Activated naive CD8-positive, alpha-beta T cell (primary cell): Measurements from ENCODE around the gene KIF25.

Experiments used
- H3K27ac Mint-ChIP-seq: one replicate; pipeline ENCODE4 v1.8.0; 2021; ENCODE audit warnings: mixed read lengths
- H3K27me3 Mint-ChIP-seq: one replicate; pipeline ENCODE4 v1.8.0; 2021; ENCODE audit warnings: mixed read lengths
- H3K36me3 Mint-ChIP-seq: one replicate; pipeline ENCODE4 v1.8.0; 2021; ENCODE audit warnings: mixed read lengths
- H3K4me1 Mint-ChIP-seq: one replicate; pipeline ENCODE4 v1.8.0; 2021; ENCODE audit warnings: low read depth, mixed read lengths
- H3K4me3 Mint-ChIP-seq: one replicate; pipeline ENCODE4 v1.8.0; 2021; ENCODE audit warnings: mild to moderate bottlenecking, mixed read lengths
- H3K9me3 Mint-ChIP-seq: one replicate; pipeline ENCODE4 v1.8.0; 2021; ENCODE audit warnings: low read depth, mixed read lengths

KIF25 gene

DNA sequence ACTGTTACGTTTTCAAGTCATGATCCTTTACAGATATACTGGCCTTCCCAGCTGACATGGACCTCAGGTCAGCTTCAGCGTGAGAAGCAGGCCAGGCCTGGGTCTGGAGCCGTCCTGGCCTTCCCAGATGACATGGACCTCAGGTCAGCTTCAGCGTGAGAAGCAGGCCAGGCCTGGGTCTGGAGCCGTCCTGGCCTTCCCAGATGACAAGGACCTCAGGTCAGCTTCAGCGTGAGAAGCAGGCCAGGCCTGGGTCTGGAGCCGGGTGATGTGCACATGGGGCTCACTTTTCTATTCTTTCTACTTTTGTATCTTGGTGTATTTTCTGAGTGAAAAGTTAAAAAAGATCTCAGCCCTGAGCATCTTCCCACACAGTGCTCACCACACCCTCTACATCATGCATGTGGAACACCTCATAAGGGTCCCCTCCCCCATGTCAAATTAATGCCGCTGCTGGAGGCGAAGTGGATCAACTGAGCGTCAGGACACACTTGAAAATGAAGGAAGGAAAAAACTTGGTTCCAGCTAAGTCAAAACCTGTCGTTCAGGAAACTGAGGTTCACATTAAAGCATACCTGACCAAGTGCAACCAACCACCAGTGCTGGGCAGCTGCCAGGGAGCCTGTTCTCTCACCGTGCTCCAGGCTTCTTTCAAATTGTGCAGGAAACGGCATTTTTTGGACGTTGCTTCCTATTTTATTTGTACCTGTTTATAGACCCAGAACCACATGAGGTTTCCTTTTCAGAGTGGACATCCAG lies 32.2 kb downstream of the KIF25 start:
- H3K27ac Mint-ChIP-seq: no peak overlapping the region
- H3K36me3 Mint-ChIP-seq: no peaks in the 10 kb centered on the region
- peaks cover 12% of the 10 kb centered on the region for H3K27me3 Mint-ChIP-seq
- no peaks in the 10 kb centered on the region for H3K4me1 Mint-ChIP-seq
- no peaks in the 10 kb centered on the region for H3K9me3 Mint-ChIP-seq
- no peak overlapping the region for H3K4me3 Mint-ChIP-seq

GRCh38 chr6:168030218-168030746 lies 32.8 kb downstream of the KIF25 start:
- peaks cover 2% of the 10 kb centered on the region for H3K4me1 Mint-ChIP-seq
- no peak overlapping the region for H3K4me3 Mint-ChIP-seq
- H3K27ac Mint-ChIP-seq: no peak overlapping the region
- peaks cover 16% of the 10 kb centered on the region for H3K27me3 Mint-ChIP-seq
- H3K9me3 Mint-ChIP-seq: no peaks in the 10 kb centered on the region
- H3K36me3 Mint-ChIP-seq: no peaks in the 10 kb centered on the region

- H3K4me1 Mint-ChIP-seq: peaks cover 2% of the 10 kb centered on the region
- no peaks in the 10 kb centered on the region for H3K9me3 Mint-ChIP-seq
- H3K4me3 Mint-ChIP-seq: no peak overlapping the region
- H3K27ac Mint-ChIP-seq: no peak overlapping the region
- peaks cover 17% of the 10 kb centered on the region for H3K27me3 Mint-ChIP-seq
- no peaks in the 10 kb centered on the region for H3K36me3 Mint-ChIP-seq
These were observed 33.4 kb downstream of the KIF25 start for GRCh38 chr6:168030908-168031307.

DNA sequence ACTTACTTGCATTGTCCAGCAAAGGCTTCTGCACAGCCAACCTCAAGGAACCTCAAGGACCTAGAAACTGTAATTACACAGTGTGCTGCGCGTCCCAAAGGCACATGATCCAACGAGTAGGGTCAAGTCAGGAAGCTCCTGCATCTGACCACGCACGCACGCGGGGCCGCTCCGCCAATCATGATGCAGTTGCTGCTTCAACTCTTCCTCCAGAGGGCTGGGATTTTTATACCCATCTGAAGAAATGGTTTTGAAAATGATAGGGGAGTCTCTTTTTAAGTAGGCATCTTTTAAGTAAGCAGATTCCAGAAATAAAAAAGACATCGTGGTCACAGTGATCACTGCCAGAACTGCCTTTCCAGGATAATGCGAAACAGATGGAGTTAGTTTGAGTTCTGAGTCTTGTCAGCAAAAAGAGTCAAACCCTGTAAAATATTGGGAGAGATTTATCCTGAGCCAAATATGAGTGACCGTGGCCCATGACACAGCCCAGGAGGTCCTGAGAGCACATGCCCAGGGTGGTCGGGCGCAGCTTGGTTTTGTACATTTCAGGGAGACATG lies 34.0 kb downstream of the KIF25 start:
- Mint-ChIP-seq H3K27me3 (peaks cover 21% of the 10 kb centered on the region), H3K36me3 (no peaks in the 10 kb centered on the region), H3K9me3 (no peaks in the 10 kb centered on the region), H3K4me3 (no peak overlapping the region), H3K4me1 (peaks cover 4% of the 10 kb centered on the region), H3K27ac (no peak overlapping the region)

DNA sequence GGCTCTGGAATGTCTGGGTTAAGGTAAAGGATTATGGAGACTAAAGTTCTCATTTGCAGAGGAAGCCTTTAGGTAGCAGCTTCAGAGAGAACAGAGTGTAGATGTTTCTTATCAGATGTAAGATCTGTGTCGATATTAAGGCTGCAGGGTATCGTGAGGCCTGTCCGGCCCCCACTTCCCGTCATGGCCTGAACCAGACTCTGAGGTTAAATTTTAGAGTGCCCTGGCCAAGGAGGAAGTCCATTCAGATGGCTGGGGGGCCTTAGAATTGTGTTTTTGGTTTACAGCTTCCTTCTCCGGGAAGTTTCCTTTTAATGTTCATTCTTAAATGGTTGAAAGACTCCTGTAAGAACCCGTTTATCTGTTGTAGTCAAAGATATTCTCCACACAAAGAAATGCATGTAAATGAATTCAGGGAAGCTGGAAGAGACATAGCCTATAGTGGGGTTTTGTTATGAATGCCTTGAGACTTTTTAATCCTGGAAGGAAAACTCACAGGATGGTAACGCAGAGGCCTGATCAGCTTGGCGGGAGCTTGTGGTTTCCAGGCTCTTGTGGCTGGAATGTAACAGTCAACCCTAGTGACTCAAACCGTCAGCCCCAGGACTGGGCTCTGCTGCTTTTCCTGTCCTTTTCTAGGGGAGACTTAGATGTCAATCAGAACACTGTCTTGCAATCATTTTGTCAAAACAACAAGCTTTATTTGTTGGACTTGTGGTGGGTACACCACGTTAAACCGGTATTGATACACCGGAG lies 34.7 kb downstream of the KIF25 start:
- no peaks in the 10 kb centered on the region for H3K9me3 Mint-ChIP-seq
- no peak overlapping the region for H3K4me3 Mint-ChIP-seq
- H3K27me3 Mint-ChIP-seq: peaks cover 23% of the 10 kb centered on the region
- no peak overlapping the region for H3K27ac Mint-ChIP-seq
- peaks cover 4% of the 10 kb centered on the region for H3K4me1 Mint-ChIP-seq
- H3K36me3 Mint-ChIP-seq: peaks cover under 1% of the 10 kb centered on the region

- Mint-ChIP-seq H3K9me3 (no peaks in the 10 kb centered on the region), H3K36me3 (peaks cover 5% of the 10 kb centered on the region), H3K4me1 (peaks cover 4% of the 10 kb centered on the region), H3K4me3 (no peak overlapping the region), H3K27ac (no peak overlapping the region), H3K27me3 (peaks cover 25% of the 10 kb centered on the region)
These were observed 36.3 kb downstream of the KIF25 start for GRCh38 chr6:168033791-168034190.

GRCh38 chr6:168034537-168034936 lies 37.1 kb downstream of the KIF25 start:
- Mint-ChIP-seq H3K27ac (no peak overlapping the region), H3K4me1 (peaks cover 4% of the 10 kb centered on the region), H3K4me3 (peak overlapping the region; percentile 61), H3K27me3 (peaks cover 25% of the 10 kb centered on the region), H3K9me3 (no peaks in the 10 kb centered on the region), H3K36me3 (peaks cover 5% of the 10 kb centered on the region)

- no peaks in the 10 kb centered on the region for H3K9me3 Mint-ChIP-seq
- H3K4me1 Mint-ChIP-seq: peaks cover 4% of the 10 kb centered on the region
- peaks cover 5% of the 10 kb centered on the region for H3K36me3 Mint-ChIP-seq
- H3K27ac Mint-ChIP-seq: no peak overlapping the region
- H3K4me3 Mint-ChIP-seq: peak overlapping the region; percentile 75
- peaks cover 23% of the 10 kb centered on the region for H3K27me3 Mint-ChIP-seq
These were observed 37.7 kb downstream of the KIF25 start for GRCh38 chr6:168035098-168035660.

DNA sequence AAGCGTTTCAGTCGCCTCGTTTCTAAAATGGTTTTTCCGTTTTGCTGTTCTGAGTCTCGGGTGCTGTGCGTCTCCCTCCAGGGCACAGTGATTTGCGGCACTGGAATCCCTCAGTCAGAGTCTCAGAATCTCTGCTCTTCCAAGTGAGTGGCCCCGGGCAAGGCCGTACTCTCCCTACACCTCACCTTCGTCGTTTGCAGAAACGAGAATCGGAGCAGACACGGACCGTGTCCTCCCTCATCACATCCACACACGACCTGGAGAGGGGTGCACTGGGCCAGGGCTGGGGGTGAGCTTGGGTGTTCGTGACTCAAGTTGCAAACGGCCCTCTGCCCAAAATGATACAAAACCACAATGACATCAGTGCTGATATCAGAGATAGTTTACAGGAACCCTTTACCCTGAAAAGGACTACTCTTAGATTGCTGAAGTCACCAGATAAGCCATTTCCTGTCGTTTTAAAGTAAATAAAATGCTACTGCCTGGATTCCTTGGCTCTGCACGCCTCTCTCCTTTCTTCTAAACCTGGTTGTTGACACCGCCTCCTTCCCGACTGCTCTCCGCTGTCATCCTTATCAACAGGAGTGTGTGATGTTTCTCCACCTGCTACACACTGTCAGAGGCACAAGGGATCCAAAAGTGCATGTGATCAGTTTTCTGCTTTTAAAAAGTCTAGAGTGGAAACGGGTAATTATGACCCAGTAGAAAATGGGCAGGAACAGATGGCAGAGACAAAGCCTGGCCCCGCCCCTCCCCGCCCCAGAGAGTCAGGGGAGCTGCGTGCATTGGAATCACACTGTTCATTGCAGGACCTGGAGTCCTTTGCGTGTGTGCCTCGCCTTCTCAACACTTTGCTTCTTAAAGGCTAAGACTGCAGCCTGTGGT lies 38.4 kb downstream of the KIF25 start:
- Mint-ChIP-seq H3K9me3 (no peaks in the 10 kb centered on the region), H3K36me3 (peaks cover 5% of the 10 kb centered on the region), H3K27ac (no peak overlapping the region), H3K4me1 (peaks cover 4% of the 10 kb centered on the region), H3K27me3 (peaks cover 23% of the 10 kb centered on the region), H3K4me3 (peak overlapping the region; percentile 75)

GRCh38 chr6:168037242-168037641 lies 39.8 kb downstream of the KIF25 start:
- Mint-ChIP-seq H3K4me1 (peaks cover 4% of the 10 kb centered on the region), H3K27ac (no peak overlapping the region), H3K9me3 (peaks cover 3% of the 10 kb centered on the region), H3K4me3 (no peak overlapping the region), H3K36me3 (peaks cover 5% of the 10 kb centered on the region), H3K27me3 (peaks cover 19% of the 10 kb centered on the region)

DNA sequence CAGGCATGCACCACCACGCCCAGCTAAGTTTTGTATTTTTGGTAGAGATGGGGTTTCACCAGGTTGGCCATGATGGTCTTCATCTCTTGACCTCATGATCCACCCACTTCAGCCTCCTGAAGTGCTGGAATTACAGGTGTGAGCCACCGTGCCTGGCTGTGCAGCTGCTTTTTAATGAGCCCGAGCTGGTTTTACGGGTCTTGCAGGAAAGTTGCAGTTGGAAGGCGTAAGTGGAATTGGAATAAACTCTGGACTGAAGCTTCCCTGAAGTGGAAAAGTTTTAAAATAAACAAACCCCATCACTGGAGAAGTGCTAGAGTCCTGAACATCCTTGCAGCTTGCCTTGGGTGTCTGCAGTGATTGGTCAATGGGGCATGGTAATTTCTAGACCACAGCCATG lies 40.4 kb downstream of the KIF25 start:
- H3K27me3 Mint-ChIP-seq: peaks cover 19% of the 10 kb centered on the region
- peaks cover 4% of the 10 kb centered on the region for H3K4me1 Mint-ChIP-seq
- H3K4me3 Mint-ChIP-seq: no peak overlapping the region
- peaks cover 3% of the 10 kb centered on the region for H3K9me3 Mint-ChIP-seq
- H3K27ac Mint-ChIP-seq: no peak overlapping the region
- H3K36me3 Mint-ChIP-seq: peaks cover 5% of the 10 kb centered on the region

- Mint-ChIP-seq H3K4me3 (no peak overlapping the region), H3K27ac (no peak overlapping the region), H3K36me3 (peaks cover 5% of the 10 kb centered on the region), H3K4me1 (peaks cover 4% of the 10 kb centered on the region), H3K27me3 (peaks cover 17% of the 10 kb centered on the region), H3K9me3 (peaks cover 3% of the 10 kb centered on the region)
These were observed 41.2 kb downstream of the KIF25 start for GRCh38 chr6:168038576-168039140.

GRCh38 chr6:168039301-168039700 lies 41.8 kb downstream of the KIF25 start:
- H3K27me3 Mint-ChIP-seq: peaks cover 14% of the 10 kb centered on the region
- peaks cover 5% of the 10 kb centered on the region for H3K36me3 Mint-ChIP-seq
- H3K27ac Mint-ChIP-seq: no peak overlapping the region
- peaks cover 3% of the 10 kb centered on the region for H3K9me3 Mint-ChIP-seq
- no peak overlapping the region for H3K4me3 Mint-ChIP-seq
- peaks cover 4% of the 10 kb centered on the region for H3K4me1 Mint-ChIP-seq

DNA sequence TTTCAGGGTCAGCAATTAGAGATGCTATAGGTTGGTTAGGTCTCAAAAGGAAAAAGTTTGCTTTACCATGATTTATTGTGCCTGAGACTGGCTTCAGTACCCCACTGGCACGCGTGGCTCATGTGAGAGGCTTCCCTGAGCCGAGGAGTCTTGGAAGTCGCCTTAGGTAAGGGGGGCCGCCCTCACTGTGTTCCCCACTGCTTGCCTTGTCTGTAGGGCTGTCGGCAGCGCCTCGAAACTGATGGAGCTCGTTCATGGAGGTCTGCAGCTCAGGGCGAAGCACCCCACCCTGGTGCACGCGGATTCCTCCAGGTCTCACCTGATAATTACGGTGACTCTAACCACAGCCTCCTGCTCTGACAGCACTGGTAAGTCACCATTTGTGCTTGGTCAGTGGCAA lies 42.4 kb downstream of the KIF25 start:
- H3K27me3 Mint-ChIP-seq: peaks cover 13% of the 10 kb centered on the region
- H3K4me3 Mint-ChIP-seq: no peak overlapping the region
- no peak overlapping the region for H3K27ac Mint-ChIP-seq
- peaks cover 4% of the 10 kb centered on the region for H3K4me1 Mint-ChIP-seq
- H3K9me3 Mint-ChIP-seq: peaks cover 3% of the 10 kb centered on the region
- peaks cover 5% of the 10 kb centered on the region for H3K36me3 Mint-ChIP-seq
